DND-41 (cell line): ENCODE results near the gene OTOS.

Experiments
- CTCF ChIP-seq: IDR thresholded peaks from 2 replicates; pipeline ENCODE4 v1.5.1; 2012; ENCODE audit warnings: borderline replicate concordance, low read length, moderate library complexity, mild to moderate bottlenecking; ENCODE audit not compliant: poor library complexity, severe bottlenecking; ENCODE audit errors: extremely low read depth
- EZH2 ChIP-seq: IDR thresholded peaks from 3 replicates; pipeline ENCODE4 v1.6.1; 2012; ENCODE audit warnings: borderline replicate concordance, low read depth, mild to moderate bottlenecking, moderate library complexity, low read length, inconsistent platforms; ENCODE audit not compliant: severe bottlenecking

- TF ChIP-seq CTCF (peak; percentile 98), EZH2 (no peak)
Measured at GRCh38 chr2:240143801-240144648, 3.6 kb upstream of the OTOS start.
